Sigmoid colon (tissue), 7 donors: ENCODE measurements around the gene NOS1AP. TPM values are rescaled to one million over a fixed set of nuclear protein-coding genes. Genes with fewer than 3 reads are reported as not detected.

Experiments used
- DNase-seq: peaks from one replicate; pipeline ENCODE4 v3.0.0-alpha.2; 2019
- H3K27ac ChIP-seq, 4 donors: fragments of 200-600 bp; sonication (generic); one replicate each; pipeline ENCODE4 v1.5.1; 2016 to 2019; ENCODE audit warnings: mild to moderate bottlenecking in 1 of 4
- H3K27me3 ChIP-seq, 3 donors: fragments of 200-600 bp; sonication (generic); one replicate each; pipeline ENCODE4 v1.5.1; 2019; ENCODE audit warnings: mild to moderate bottlenecking in 1 of 3
- H3K36me3 ChIP-seq, 4 donors: fragments of 200-600 bp; sonication (generic); one replicate each; pipeline ENCODE4 v1.5.1; 2016 to 2019
- H3K4me1 ChIP-seq, 4 donors: fragments of 200-600 bp; sonication (generic); one replicate each; pipeline ENCODE4 v1.5.1; 2017 to 2019
- H3K4me3 ChIP-seq, 4 donors: fragments of 200-600 bp; sonication (generic); one replicate each; pipeline ENCODE4 v1.5.1; 2017 to 2019; ENCODE audit warnings: mild to moderate bottlenecking in 2 of 4, moderate library complexity in 1 of 4
- H3K9me3 ChIP-seq, 4 donors: fragments of 200-600 bp in 3 of 4; sonication (generic) in 3 of 4; one replicate each; pipeline versions ENCODE4 v1.5.1 to v1.6.1; 2013 to 2019
- EP300 ChIP-seq, 4 donors: sonication (generic); formaldehyde crosslinking; IDR thresholded peaks; one replicate each; pipeline ENCODE4 v1.6.1; 2017; ENCODE audit warnings: antibody characterized with exemption in 4 of 4
- POLR2A ChIP-seq, 2 donors: fragments of 450-650 bp; IDR thresholded peaks; one replicate each; pipeline ENCODE4 v1.6.1; 2016; ENCODE audit warnings: antibody characterized with exemption in 2 of 2, mild to moderate bottlenecking in 2 of 2, moderate library complexity in 2 of 2
- POLR2AphosphoS5 ChIP-seq, 4 donors: sonication (generic); formaldehyde crosslinking; IDR thresholded peaks; one replicate each; pipeline ENCODE4 v1.6.1; 2017; ENCODE audit warnings: antibody characterized with exemption in 4 of 4
- WGBS, 2 donors: extraction: QIAGEN DNeasy Blood & Tissue Kit; methylation state at CpG; one replicate each; pipeline ENCODE4 v1.1.7; 2013; 5-methylcytosine and 5-hydroxymethylcytosine counted together
- intact Hi-C: fragments of 100-400 bp; cut with DNase I; formaldehyde crosslinking; loops from one replicate; pipeline ENCODE4 v1.15.1; 2023
- polyA plus RNA-seq, 3 donors: library from polyadenylated mRNA; stranded (reverse); fragments of 200-250 nt; gene quantifications; one replicate each; pipeline ENCODE4 v1.2.3, GENCODE V29; 2013
- total RNA-seq, 4 donors: library from RNA; depleted of rRNA; stranded (reverse); fragments of >200 nt; gene quantifications; one replicate each; pipeline ENCODE4 v1.1.0, GENCODE V29; 2016
- TF ChIP-seq, protein P1 (sequence below), 4 experiments: fragments of 450-650 bp in 3 of 4; fragments of 200-600 bp in 1 of 4; IDR thresholded peaks; one replicate each; pipeline ENCODE4 v1.5.1; 2016 to 2019; ENCODE audit warnings: antibody characterized with exemption in 4 of 4, mild to moderate bottlenecking in 3 of 4, moderate library complexity in 2 of 4
- donor health status: healthy with polysubstance abuse.
- donor health status: Bipolar disorder and iron deficiency.
- donor health status: healthy.

NOS1AP gene
- total and polyA plus RNA-seq, 7 donors = 1.2 to 11.9 (median 4.6) TPM

DNA sequence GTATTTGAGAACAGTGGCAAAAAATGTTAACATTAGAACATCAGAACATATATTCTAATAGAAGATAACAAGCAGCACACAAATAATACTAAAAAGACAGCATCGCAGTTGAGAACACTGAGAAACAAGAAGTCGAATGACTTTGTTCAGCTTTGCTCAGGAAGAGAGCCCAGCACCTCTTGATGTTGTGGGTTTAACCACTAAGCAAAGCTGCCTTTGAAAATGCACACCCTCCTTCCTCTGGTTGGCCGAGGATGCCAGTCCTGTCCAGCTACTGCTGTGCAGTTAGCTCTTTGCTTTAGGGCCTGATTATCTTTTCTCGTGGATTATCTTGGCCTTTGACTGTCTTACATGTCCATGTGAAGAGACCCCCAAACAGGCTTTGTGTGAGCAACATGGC is 246.7 kb downstream of the NOS1AP start:
- 69 to 84% methylated on average over 4 of the region's 4 CpGs for WGBS, 2 donors
- no peaks in the 10 kb centered on the region for H3K27me3 ChIP-seq
- TF ChIP-seq, protein P1, sequence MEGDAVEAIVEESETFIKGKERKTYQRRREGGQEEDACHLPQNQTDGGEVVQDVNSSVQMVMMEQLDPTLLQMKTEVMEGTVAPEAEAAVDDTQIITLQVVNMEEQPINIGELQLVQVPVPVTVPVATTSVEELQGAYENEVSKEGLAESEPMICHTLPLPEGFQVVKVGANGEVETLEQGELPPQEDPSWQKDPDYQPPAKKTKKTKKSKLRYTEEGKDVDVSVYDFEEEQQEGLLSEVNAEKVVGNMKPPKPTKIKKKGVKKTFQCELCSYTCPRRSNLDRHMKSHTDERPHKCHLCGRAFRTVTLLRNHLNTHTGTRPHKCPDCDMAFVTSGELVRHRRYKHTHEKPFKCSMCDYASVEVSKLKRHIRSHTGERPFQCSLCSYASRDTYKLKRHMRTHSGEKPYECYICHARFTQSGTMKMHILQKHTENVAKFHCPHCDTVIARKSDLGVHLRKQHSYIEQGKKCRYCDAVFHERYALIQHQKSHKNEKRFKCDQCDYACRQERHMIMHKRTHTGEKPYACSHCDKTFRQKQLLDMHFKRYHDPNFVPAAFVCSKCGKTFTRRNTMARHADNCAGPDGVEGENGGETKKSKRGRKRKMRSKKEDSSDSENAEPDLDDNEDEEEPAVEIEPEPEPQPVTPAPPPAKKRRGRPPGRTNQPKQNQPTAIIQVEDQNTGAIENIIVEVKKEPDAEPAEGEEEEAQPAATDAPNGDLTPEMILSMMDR (IDR thresholded peaks at IDR 0.05) = no peak
- TF ChIP-seq POLR2AphosphoS5 (IDR thresholded peaks at IDR 0.05) (no peak), EP300 (IDR thresholded peaks at IDR 0.05) (no peak), POLR2A (IDR thresholded peaks at IDR 0.05) (no peak)
- no peak overlapping the region for H3K27ac ChIP-seq
- no peak overlapping the region for H3K4me3 ChIP-seq
- H3K4me1 ChIP-seq = no peaks in the 10 kb centered on the region
- no peaks in the 10 kb centered on the region for H3K36me3 ChIP-seq
- no peaks in the 10 kb centered on the region for H3K9me3 ChIP-seq
- no peak for DNase-seq
- intact Hi-C loops = no loop called here

DNA sequence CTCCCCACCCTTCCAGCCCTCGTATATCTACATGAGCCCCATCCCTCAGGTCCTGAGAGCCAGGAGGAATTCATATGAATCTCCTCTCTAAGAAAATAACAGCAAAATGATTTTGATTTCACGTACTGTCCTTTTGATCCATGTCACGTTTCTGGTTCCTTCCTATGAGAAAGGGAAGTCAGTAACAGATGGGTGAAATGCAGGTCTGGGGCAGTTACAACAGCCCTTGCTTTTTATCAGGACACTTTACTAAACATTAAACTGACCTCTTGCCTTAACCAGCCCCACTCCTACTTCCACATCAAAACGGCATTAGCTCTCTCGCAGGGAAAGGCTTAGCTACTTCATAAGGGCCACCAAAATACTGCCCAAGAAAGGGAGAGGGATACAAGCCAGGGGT is 248.1 kb downstream of the NOS1AP start:
- no peaks in the 10 kb centered on the region for H3K4me1 ChIP-seq
- 52 to 61% methylated on average over 5 of the region's 5 CpGs for WGBS, 2 donors
- intact Hi-C loops = no loop called here

GRCh38 chr1:162319493-162320175 is 250.1 kb downstream of the NOS1AP start:
- Histone ChIP-seq H3K27me3 (no peaks in the 10 kb centered on the region), H3K9me3 (no peaks in the 10 kb centered on the region), H3K4me3 (no peak overlapping the region), H3K4me1 (no peaks in the 10 kb centered on the region), H3K27ac (no peak overlapping the region), H3K36me3 (no peaks in the 10 kb centered on the region)
- WGBS, 2 donors = 82 to 84% methylated on average over 9 of the region's 9 CpGs
- no peak for TF ChIP-seq EP300 (IDR thresholded peaks at IDR 0.05)
- intact Hi-C loops = no loop called here
- no peak for DNase-seq

More for the DNA sequence above, 248.1 kb downstream of the NOS1AP start:
- H3K9me3 ChIP-seq = no peaks in the 10 kb centered on the region
- DNase-seq = no peak
- H3K27ac ChIP-seq = no peak overlapping the region
- no peaks in the 10 kb centered on the region for H3K27me3 ChIP-seq
- no peak overlapping the region for H3K4me3 ChIP-seq
- H3K36me3 ChIP-seq = no peaks in the 10 kb centered on the region
- TF ChIP-seq EP300 (IDR thresholded peaks at IDR 0.05) (no peak), POLR2A (IDR thresholded peaks at IDR 0.05) (no peak), POLR2AphosphoS5 (IDR thresholded peaks at IDR 0.05) (no peak)
- TF ChIP-seq, protein P1 (IDR thresholded peaks at IDR 0.05) = no peak

GRCh38 chr1:162321809-162322422 is 252.4 kb downstream of the NOS1AP start:
- H3K27ac ChIP-seq = no peak overlapping the region
- no peaks in the 10 kb centered on the region for H3K9me3 ChIP-seq
- H3K4me1 ChIP-seq = no peaks in the 10 kb centered on the region
- intact Hi-C loops = no loop called here
- DNase-seq = no peak
- TF ChIP-seq POLR2A (IDR thresholded peaks at IDR 0.05) = peak in 1 of 2 donors; percentile 9
- TF ChIP-seq, protein P1 (IDR thresholded peaks at IDR 0.05) = no peak
- no peak overlapping the region for H3K4me3 ChIP-seq
- H3K27me3 ChIP-seq = no peaks in the 10 kb centered on the region
- WGBS, 2 donors = 88 to 89% methylated on average over 6 of the region's 6 CpGs
- no peaks in the 10 kb centered on the region for H3K36me3 ChIP-seq

- intact Hi-C loops = no loop called here
- no peak for DNase-seq
- no peak overlapping the region for H3K27ac ChIP-seq
- TF ChIP-seq POLR2A (IDR thresholded peaks at IDR 0.05) (no peak), POLR2AphosphoS5 (IDR thresholded peaks at IDR 0.05) (no peak), EP300 (IDR thresholded peaks at IDR 0.05) (no peak)
- TF ChIP-seq, protein P1 (IDR thresholded peaks at IDR 0.05) = no peak
- no peak overlapping the region for H3K4me3 ChIP-seq
- no peaks in the 10 kb centered on the region for H3K27me3 ChIP-seq
- no peaks in the 10 kb centered on the region for H3K4me1 ChIP-seq
- 94 to 96% methylated on average over 5 of the region's 5 CpGs for WGBS, 2 donors
- H3K36me3 ChIP-seq = no peaks in the 10 kb centered on the region
- H3K9me3 ChIP-seq = no peaks in the 10 kb centered on the region
These were observed 253.5 kb downstream of the NOS1AP start for GRCh38 chr1:162323023-162323422.
